H1 (cell line): ENCODE data around the gene SEC14L5.

Experiments
- BACH1 ChIP-seq: IDR thresholded peaks from 2 replicates; pipeline ENCODE4 v1.6.1; 2012; ENCODE audit warnings: low read length, improper control_type of control experiment
- BRCA1 ChIP-seq: IDR thresholded peaks from 2 replicates; pipeline ENCODE4 v1.6.1; 2012; ENCODE audit warnings: low read depth, low read length, improper control_type of control experiment
- CREB1 ChIP-seq: IDR thresholded peaks from 2 replicates; pipeline ENCODE4 v1.6.1; 2012; ENCODE audit warnings: inconsistent platforms
- CTCF ChIP-seq, 3 experiments: IDR thresholded peaks; 1 replicate in 2 of 3; 2 replicates in 1 of 3; pipeline versions ENCODE4 v1.5.1 to v1.6.1; 2011; ENCODE audit warnings: low read length in 3 of 3, mild to moderate bottlenecking in 3 of 3, inconsistent platforms in 2 of 3, low read depth in 1 of 3, moderate library complexity in 1 of 3; ENCODE audit not compliant: insufficient read depth in 1 of 3; ENCODE audit errors: control extremely low read depth in 1 of 3
- EZH2 ChIP-seq: fragments of 200-600 bp; sonication (generic); IDR thresholded peaks from 2 replicates; pipeline ENCODE4 v1.7.1; 2012; ENCODE audit warnings: low read depth, mild to moderate bottlenecking, moderate library complexity, low read length, inconsistent platforms; ENCODE audit not compliant: severe bottlenecking
- JUN ChIP-seq: IDR thresholded peaks from 2 replicates; pipeline ENCODE4 v1.6.1; 2011; ENCODE audit warnings: low read depth, mild to moderate bottlenecking, improper control_type of control experiment, low read length
- KDM5A ChIP-seq: fragments of 200-600 bp; IDR thresholded peaks from 2 replicates; pipeline ENCODE4 v1.7.1; 2012; ENCODE audit warnings: mild to moderate bottlenecking, low read length, inconsistent platforms, mixed read lengths
- POLR2A ChIP-seq, 2 experiments: IDR thresholded peaks; 1 replicate in 1 of 2; 2 replicates in 1 of 2; pipeline ENCODE4 v1.6.1; 2011; ENCODE audit warnings: low read depth in 2 of 2, low read length in 2 of 2, mild to moderate bottlenecking in 2 of 2; ENCODE audit errors: control extremely low read depth in 1 of 2
- POLR2AphosphoS5 ChIP-seq: IDR thresholded peaks from 2 replicates; pipeline ENCODE4 v1.6.1; 2011; ENCODE audit warnings: low read depth, low read length
- YY1 ChIP-seq: IDR thresholded peaks from 2 replicates; pipeline ENCODE4 v1.6.1; 2011; ENCODE audit warnings: low read depth, mild to moderate bottlenecking, low read length
- TF ChIP-seq, protein P1 (sequence below): IDR thresholded peaks from 2 replicates; pipeline ENCODE4 v1.6.1; 2012; ENCODE audit warnings: inconsistent platforms

DNA sequence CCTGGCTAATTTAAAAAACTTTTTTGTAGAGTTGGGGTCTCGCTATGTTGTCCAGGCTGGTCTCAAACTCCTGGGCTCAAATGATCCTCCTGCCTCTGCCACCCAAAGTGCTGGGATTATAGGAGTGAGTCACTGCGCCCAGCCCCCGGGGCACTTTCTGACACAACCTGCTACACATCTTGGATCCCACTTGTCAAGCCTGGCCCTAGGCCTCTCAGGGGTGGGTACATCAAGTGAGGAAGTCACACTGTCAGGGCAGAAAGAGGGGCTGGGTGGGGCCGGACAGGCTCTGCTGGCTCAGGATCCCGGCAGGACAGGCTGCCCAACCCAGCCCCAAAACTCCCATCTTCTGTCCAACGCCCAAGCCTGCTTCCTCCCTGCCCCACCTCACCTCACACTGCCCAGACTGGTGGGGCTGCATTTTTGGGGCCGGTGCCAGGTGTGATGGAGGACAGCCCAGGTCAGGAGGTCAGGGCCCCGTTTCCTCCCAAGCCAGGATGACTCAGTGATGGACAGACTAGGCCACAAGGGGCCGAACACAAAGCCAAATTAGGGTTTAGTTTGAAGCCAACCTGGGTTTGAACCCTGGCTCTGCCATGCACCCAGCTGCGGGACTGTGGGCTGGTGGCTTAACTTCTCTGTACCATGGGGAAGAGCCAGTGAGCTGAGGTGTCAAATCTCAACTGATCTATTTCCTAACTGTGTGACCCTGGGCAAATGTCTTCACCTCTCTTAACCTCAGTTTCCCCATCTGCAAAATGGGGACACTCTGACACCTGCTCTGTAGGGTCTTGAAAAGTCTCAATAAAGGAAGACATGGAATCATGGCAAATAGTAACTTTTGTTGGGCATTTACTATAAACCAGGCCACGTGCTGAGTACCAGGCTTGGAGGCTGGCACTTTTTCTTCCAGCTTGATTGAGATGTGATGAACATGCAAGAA lies 12.3 kb upstream of the SEC14L5 start:
- TF ChIP-seq CTCF (IDR thresholded peaks at IDR 0.05; ENCODE audit: control extremely low read depth in 1 of 3, insufficient read depth in 1 of 3, low read depth in 1 of 3, low read length in 3 of 3) = no peak
- TF ChIP-seq CREB1 = no peak
- TF ChIP-seq BACH1 = no peak
- no peak for TF ChIP-seq KDM5A
- no peak for TF ChIP-seq YY1
- no peak for TF ChIP-seq JUN
- TF ChIP-seq POLR2AphosphoS5 = no peak
- TF ChIP-seq, protein P1, sequence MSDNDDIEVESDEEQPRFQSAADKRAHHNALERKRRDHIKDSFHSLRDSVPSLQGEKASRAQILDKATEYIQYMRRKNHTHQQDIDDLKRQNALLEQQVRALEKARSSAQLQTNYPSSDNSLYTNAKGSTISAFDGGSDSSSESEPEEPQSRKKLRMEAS = no peak
- TF ChIP-seq EZH2 = no peak
- TF ChIP-seq BRCA1 = no peak
- no peak for TF ChIP-seq POLR2A (IDR thresholded peaks at IDR 0.05; ENCODE audit: control extremely low read depth in 1 of 2, low read depth in 2 of 2, low read length in 2 of 2)
